Fibroblast of skin of left biceps (primary cell): ENCODE results near the gene GSTM4.
"Not testable (repeated sequence)": the region's sequence is repeated elsewhere in the genome, so short reads cannot be mapped to it uniquely, and the experiment has no call there.

ENCODE experiments used
- DNase-seq, 2 experiments: peaks; one replicate each; pipeline ENCODE4 v3.0.0-alpha.2; 2013; ENCODE audit warnings: low read depth in 2 of 2

The GSTM4 gene

GRCh38 chr1:109664671-109665070 lies 8.8 kb downstream of the GSTM4 start:
- DNase-seq, result no peak

- DNase-seq, result peak; percentile 59 to 62
These were observed 11.7 kb downstream of the GSTM4 start, which contains the start of gene GSTM2 for GRCh38 chr1:109667452-109668122. Gene GSTM2 (plus strand): TSS chr1:109668057. CDS start chr1:109668116, 59 bp downstream.

- no peak for DNase-seq
These were observed 12.3 kb downstream of the GSTM4 start for GRCh38 chr1:109668123-109668775.

- DNase-seq, result no peak
These were observed 13.5 kb downstream of the GSTM4 start for GRCh38 chr1:109669246-109669948.

- not testable (repeated sequence) for DNase-seq
These were observed 14.0 kb downstream of the GSTM4 start for GRCh38 chr1:109669949-109670302.

GRCh38 chr1:109671067-109671466 lies 15.2 kb downstream of the GSTM4 start:
- no peak for DNase-seq

- DNase-seq, result not testable (repeated sequence)
These were observed 18.0 kb downstream of the GSTM4 start for GRCh38 chr1:109673861-109674260.

GRCh38 chr1:109676683-109677381 lies 20.9 kb downstream of the GSTM4 start:
- not testable (repeated sequence) for DNase-seq

- no peak for DNase-seq
These were observed 21.6 kb downstream of the GSTM4 start for GRCh38 chr1:109677459-109677858.

GRCh38 chr1:109678637-109679036 lies 22.7 kb downstream of the GSTM4 start:
- DNase-seq, result not testable (repeated sequence)

GRCh38 chr1:109684777-109685176 lies 28.9 kb downstream of the GSTM4 start:
- not testable (repeated sequence) for DNase-seq

GRCh38 chr1:109685399-109685798 lies 29.5 kb downstream of the GSTM4 start:
- DNase-seq, result not testable (repeated sequence)

- not testable (repeated sequence) for DNase-seq
These were observed 30.0 kb downstream of the GSTM4 start for GRCh38 chr1:109685890-109686289.

GRCh38 chr1:109687109-109687508 lies 31.2 kb downstream of the GSTM4 start:
- not testable (repeated sequence) for DNase-seq

GRCh38 chr1:109687641-109688499 lies 32.0 kb downstream of the GSTM4 start, which contains the start of gene GSTM1:
Gene GSTM1 (plus strand): TSS chr1:109687817. CDS start chr1:109687874, 57 bp downstream.
- DNase-seq, result peak; percentile 31 to 32

- DNase-seq, result no peak
These were observed 34.0 kb downstream of the GSTM4 start for GRCh38 chr1:109689844-109690405.

- no peak for DNase-seq
These were observed 35.9 kb downstream of the GSTM4 start for GRCh38 chr1:109691759-109692158.

- DNase-seq, result not testable (repeated sequence)
These were observed 38.5 kb downstream of the GSTM4 start for GRCh38 chr1:109694400-109694799.

GRCh38 chr1:109695138-109695537 lies 39.2 kb downstream of the GSTM4 start:
- not testable (repeated sequence) for DNase-seq

GRCh38 chr1:109697066-109697465 lies 41.2 kb downstream of the GSTM4 start:
- no peak for DNase-seq

GRCh38 chr1:109697861-109698260 lies 42.0 kb downstream of the GSTM4 start:
- not testable (repeated sequence) for DNase-seq
